ENCODE data around the gene FAM81A. TPM values are rescaled to one million over a fixed set of nuclear protein-coding genes. Genes with fewer than 3 reads are reported as not detected.
A peak's percentile ranks its signal among the peaks of the same experiment; 100 is the strongest.

Gene FAM81A
- total and polyA plus RNA-seq, 9 of the 15 experiments (the other 6 are each of a cell fraction or from before 2014, with no cell fraction given): not detected

DNA sequence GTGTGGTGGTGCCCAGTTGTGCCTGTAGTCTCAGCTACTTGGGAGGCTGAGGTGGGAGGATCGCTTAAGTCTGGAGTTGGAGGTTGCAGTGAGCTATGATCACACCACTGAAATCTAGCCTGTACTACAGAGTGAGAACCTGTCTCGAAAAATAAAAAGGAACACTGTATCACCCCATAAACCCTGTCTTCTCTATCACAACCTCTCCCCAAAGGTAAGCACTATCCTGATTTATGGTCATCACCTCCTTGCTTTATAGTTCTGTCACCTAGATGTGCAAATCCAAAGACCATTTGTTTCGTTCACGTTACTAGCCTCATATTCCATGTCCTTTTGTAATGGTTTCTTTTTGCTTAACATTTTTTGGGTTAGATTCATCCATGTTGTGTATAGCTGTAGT, 123.6 kb downstream of the FAM81A start:
- 10% methylated on average over 4 of the region's 4 CpGs for WGBS (ENCODE audit: insufficient coverage, low coverage, missing lambda C conversion rate)
- in situ Hi-C loops (cut with MboI) (no loop called here), intact Hi-C loops (cut with micrococcal nuclease) (no loop called here)
- POLR2A ChIA-PET: no interaction called here
- no peak for ATAC-seq
- BruUV-seq (replicated peaks): no TSS peak
- FAIRE-seq: no peak
- Histone ChIP-seq H3K4me2 (ENCODE audit: insufficient read depth, low read length) (no peak overlapping the region), H4K20me1 (replicated peaks; ENCODE audit: control insufficient read depth, insufficient read depth, low read length) (no peaks in the 10 kb centered on the region), H3K4me3 (no peak overlapping the region), H3K27ac (ENCODE audit: extremely low read depth, low read depth, low read length) (no peak overlapping the region), H3K9me3 (replicated peaks; ENCODE audit: control insufficient read depth, insufficient read depth, low read depth, low read length) (no peaks in the 10 kb centered on the region; the same call in 1 of the 2 replicates), H3K4me1 (replicated peaks in 1 of 2; ENCODE audit: control insufficient read depth in 2 of 2, insufficient read depth in 2 of 2, low read length in 2 of 2) (peaks cover 0 to 6% of the 10 kb centered on the region in 2 experiments; a peak in 2 of 5 replicates), H3K36me3 (ENCODE audit: control insufficient read depth, insufficient read depth, low read length) (no peaks in the 10 kb centered on the region), H2AFZ (ENCODE audit: low read depth, low read length) (no peak overlapping the region), H3K27me3 (ENCODE audit: control insufficient read depth in 2 of 2, insufficient read depth in 2 of 2, low read length in 2 of 2) (no peaks in the 10 kb centered on the region), H3K9ac (ENCODE audit: insufficient read depth in 1 of 2, low read depth in 2 of 2, low read length in 2 of 2) (no peak overlapping the region), H3K79me2 (ENCODE audit: control insufficient read depth, insufficient read depth, low read length) (no peaks in the 10 kb centered on the region), H3K9me1 (ENCODE audit: control insufficient read depth, insufficient read depth, low read length) (no peaks in the 10 kb centered on the region)
- TF ChIP-seq, protein P1, sequence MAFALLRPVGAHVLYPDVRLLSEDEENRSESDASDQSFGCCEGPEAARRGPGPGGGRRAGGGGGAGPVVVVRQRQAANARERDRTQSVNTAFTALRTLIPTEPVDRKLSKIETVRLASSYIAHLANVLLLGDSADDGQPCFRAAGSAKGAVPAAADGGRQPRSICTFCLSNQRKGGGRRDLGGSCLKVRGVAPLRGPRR (CRISPR knock-in tag; IDR thresholded peaks at IDR 0.05): no peak
- TF ChIP-seq PPARD (CRISPR knock-in tag; IDR thresholded peaks at IDR 0.05) (no peak), ZNF507 (tag; conservative IDR thresholded peaks at IDR 0.05) (peak; percentile 47)
- CTCF ChIA-PET (ENCODE audit: low intra/inter-chr PET ratio): no interaction called here
- DNase-seq (ENCODE audit: extremely low read depth in 1 of 4, low spot score in 3 of 4): no peak

DNA sequence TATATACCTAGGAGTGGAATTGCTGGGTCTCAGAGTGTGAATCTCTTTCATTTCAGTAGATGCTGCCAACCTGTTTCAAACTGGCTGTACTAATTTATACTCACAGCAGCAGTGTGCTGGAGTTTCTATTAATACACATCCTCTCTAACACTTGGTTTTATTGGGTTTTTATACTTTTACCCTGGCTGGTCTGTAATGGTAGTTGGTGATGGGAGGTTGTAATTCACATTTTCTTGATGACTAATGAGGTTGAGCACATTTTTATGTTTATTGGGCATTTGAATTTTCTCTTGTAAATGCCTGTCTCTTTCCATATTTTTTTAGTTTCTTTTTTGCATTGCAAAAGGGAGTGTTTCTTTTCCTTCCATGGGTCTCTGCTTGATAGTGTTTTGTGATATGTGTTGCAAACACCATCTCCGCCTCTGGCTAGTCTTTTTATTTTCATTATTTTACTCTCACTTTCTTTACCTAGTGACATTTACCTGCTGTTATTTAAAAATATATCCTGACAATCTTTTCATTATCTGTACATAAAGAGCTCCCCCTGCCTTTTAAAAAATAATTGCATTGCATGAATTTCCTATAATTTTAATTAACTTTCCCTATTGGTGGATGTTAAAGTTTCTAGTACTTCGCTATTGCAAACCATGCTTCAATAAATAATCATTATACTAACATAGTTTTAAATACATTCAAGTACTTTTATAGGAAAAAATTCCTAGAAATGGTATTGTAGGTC, 124.6 kb downstream of the FAM81A start:
- Histone ChIP-seq H3K4me2 (ENCODE audit: insufficient read depth, low read length) (no peak overlapping the region), H3K9me1 (ENCODE audit: control insufficient read depth, insufficient read depth, low read length) (no peaks in the 10 kb centered on the region), H3K9me3 (replicated peaks; ENCODE audit: control insufficient read depth, insufficient read depth, low read depth, low read length) (no peaks in the 10 kb centered on the region; the same call in 1 of the 2 replicates), H3K4me3 (no peak overlapping the region), H4K20me1 (replicated peaks; ENCODE audit: control insufficient read depth, insufficient read depth, low read length) (no peaks in the 10 kb centered on the region), H3K4me1 (replicated peaks in 1 of 2; ENCODE audit: control insufficient read depth in 2 of 2, insufficient read depth in 2 of 2, low read length in 2 of 2) (no peaks in the 10 kb centered on the region), H2AFZ (ENCODE audit: low read depth, low read length) (no peak overlapping the region), H3K27ac (ENCODE audit: extremely low read depth, low read depth, low read length) (no peak overlapping the region), H3K79me2 (ENCODE audit: control insufficient read depth, insufficient read depth, low read length) (no peaks in the 10 kb centered on the region), H3K27me3 (ENCODE audit: control insufficient read depth in 2 of 2, insufficient read depth in 2 of 2, low read length in 2 of 2) (no peaks in the 10 kb centered on the region), H3K9ac (ENCODE audit: insufficient read depth in 1 of 2, low read depth in 2 of 2, low read length in 2 of 2) (no peak overlapping the region), H3K36me3 (ENCODE audit: control insufficient read depth, insufficient read depth, low read length) (no peaks in the 10 kb centered on the region)
- POLR2A ChIA-PET: no interaction called here
- TF ChIP-seq KDM1A (IDR thresholded peaks at IDR 0.05) (no peak), RAD21 (CRISPR knock-in tag; conservative IDR thresholded peaks at IDR 0.05 in 1 of 2, IDR thresholded peaks at IDR 0.05 in 1 of 2) (peak in 1 of 2 experiments; percentile 42; a peak in 2 of 4 replicates)
- TF ChIP-seq, protein P2, sequence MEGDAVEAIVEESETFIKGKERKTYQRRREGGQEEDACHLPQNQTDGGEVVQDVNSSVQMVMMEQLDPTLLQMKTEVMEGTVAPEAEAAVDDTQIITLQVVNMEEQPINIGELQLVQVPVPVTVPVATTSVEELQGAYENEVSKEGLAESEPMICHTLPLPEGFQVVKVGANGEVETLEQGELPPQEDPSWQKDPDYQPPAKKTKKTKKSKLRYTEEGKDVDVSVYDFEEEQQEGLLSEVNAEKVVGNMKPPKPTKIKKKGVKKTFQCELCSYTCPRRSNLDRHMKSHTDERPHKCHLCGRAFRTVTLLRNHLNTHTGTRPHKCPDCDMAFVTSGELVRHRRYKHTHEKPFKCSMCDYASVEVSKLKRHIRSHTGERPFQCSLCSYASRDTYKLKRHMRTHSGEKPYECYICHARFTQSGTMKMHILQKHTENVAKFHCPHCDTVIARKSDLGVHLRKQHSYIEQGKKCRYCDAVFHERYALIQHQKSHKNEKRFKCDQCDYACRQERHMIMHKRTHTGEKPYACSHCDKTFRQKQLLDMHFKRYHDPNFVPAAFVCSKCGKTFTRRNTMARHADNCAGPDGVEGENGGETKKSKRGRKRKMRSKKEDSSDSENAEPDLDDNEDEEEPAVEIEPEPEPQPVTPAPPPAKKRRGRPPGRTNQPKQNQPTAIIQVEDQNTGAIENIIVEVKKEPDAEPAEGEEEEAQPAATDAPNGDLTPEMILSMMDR (IDR thresholded peaks at IDR 0.05 in 2 of 3, conservative IDR thresholded peaks at IDR 0.05 in 1 of 3; ENCODE audit: insufficient read depth in 2 of 3, low read depth in 1 of 3, low read length in 3 of 3): peak in 1 of 3 experiments; percentile 48; a peak in 3 of 6 replicates
- FAIRE-seq: no peak
- no peak for ATAC-seq
- DNase-seq (ENCODE audit: extremely low read depth in 1 of 4, low spot score in 3 of 4): no peak
- in situ Hi-C loops (cut with MboI): no loop called here
- intact Hi-C loops (cut with micrococcal nuclease): loop anchor here (2.0 kb wide), 1 partner anchor 30 kb away; no protein-coding TSS in a partner anchor
- 24% methylated on average over 2 of the region's 2 CpGs for WGBS (ENCODE audit: insufficient coverage, low coverage, missing lambda C conversion rate)
- no TSS peak for BruUV-seq (replicated peaks)
- CTCF ChIA-PET (ENCODE audit: low intra/inter-chr PET ratio): interaction anchor here (1.4 kb wide), 1 partner anchor 30 kb away, joined by 11 read pairs; no protein-coding TSS in a partner anchor

All from K562 (cell line).